Measurements from ENCODE around the gene AP5B1.

GRCh38 chr11:65814986-65815565, 34.3 kb upstream of the AP5B1 start:
- TF ChIP-seq POLR2A (IDR thresholded peaks at IDR 0.05) (no peak), CTCF (IDR thresholded peaks at IDR 0.05) (no peak)
